HepG2 (cell line): ENCODE results near the gene PALM3. TPM values are rescaled to one million over a fixed set of nuclear protein-coding genes. Genes with fewer than 3 reads are reported as not detected.

ENCODE experiments used
- DZIP1 ChIP-seq: sonication (generic); formaldehyde crosslinking; IDR thresholded peaks from 2 replicates; pipeline ENCODE4 v1.5.0; 2020; ENCODE audit warnings: mild to moderate bottlenecking, missing genetic modification reagents
- E2F2 ChIP-seq: sonication (generic); formaldehyde crosslinking; IDR thresholded peaks from 2 replicates; pipeline ENCODE4 v1.4.0; 2020; ENCODE audit warnings: missing genetic modification reagents, borderline replicate concordance
- HMGXB4 ChIP-seq, 2 experiments: sonication (generic) in 1 of 2; formaldehyde crosslinking in 1 of 2; IDR thresholded peaks; 2 replicates each; pipeline versions ENCODE4 v1.4.0 to v1.6.1; 2018 to 2020; ENCODE audit warnings: missing genetic modification reagents in 2 of 2, borderline replicate concordance in 1 of 2, low read depth in 1 of 2, mild to moderate bottlenecking in 1 of 2, missing biosample characterization in 1 of 2
- KAT8 ChIP-seq: IDR thresholded peaks from 2 replicates; pipeline ENCODE4 v1.6.1; 2016; ENCODE audit warnings: missing genetic modification reagents, missing compliant biosample characterization
- NFYC ChIP-seq: IDR thresholded peaks from 2 replicates; pipeline ENCODE4 v1.6.1; 2016; ENCODE audit warnings: missing genetic modification reagents, missing compliant biosample characterization
- PITX1 ChIP-seq: sonication (generic); formaldehyde crosslinking; IDR thresholded peaks from 2 replicates; pipeline ENCODE4 v1.5.1; 2020; ENCODE audit warnings: mild to moderate bottlenecking, missing genetic modification reagents
- POGK ChIP-seq: sonication (generic); formaldehyde crosslinking; conservative IDR thresholded peaks from 2 replicates; pipeline ENCODE4 v1.8.0; 2022; ENCODE audit warnings: mild to moderate bottlenecking, moderate library complexity, missing genetic modification reagents
- POLR2G ChIP-seq: fragments of 200-400 bp; formaldehyde crosslinking; IDR thresholded peaks from 2 replicates; pipeline ENCODE4 v1.6.1; 2018; ENCODE audit warnings: mild to moderate bottlenecking, low read depth, low read length, moderate library complexity
- TRIM24 ChIP-seq: sonication (generic); formaldehyde crosslinking; IDR thresholded peaks from 2 replicates; pipeline ENCODE4 v1.8.0; 2022; ENCODE audit warnings: mild to moderate bottlenecking, missing genetic modification reagents
- XBP1 ChIP-seq: sonication (generic); formaldehyde crosslinking; IDR thresholded peaks from 2 replicates; pipeline ENCODE4 v1.5.0; 2020; ENCODE audit warnings: missing genetic modification reagents
- ZNF18 ChIP-seq: sonication (generic); formaldehyde crosslinking; IDR thresholded peaks from 2 replicates; pipeline ENCODE4 v1.8.0; 2022; ENCODE audit warnings: mild to moderate bottlenecking, missing genetic modification reagents; ENCODE audit not compliant: insufficient replicate concordance
- ZNF275 ChIP-seq: sonication (generic); formaldehyde crosslinking; IDR thresholded peaks from 2 replicates; pipeline ENCODE4 v1.8.0; 2022; ENCODE audit warnings: missing genetic modification reagents, mild to moderate bottlenecking, inconsistent platforms, borderline replicate concordance
- ZNF317 ChIP-seq: sonication (generic); formaldehyde crosslinking; IDR thresholded peaks from 2 replicates; pipeline ENCODE4 v1.5.0; 2020; ENCODE audit warnings: mild to moderate bottlenecking, missing genetic modification reagents
- ZNF350 ChIP-seq: sonication (generic); formaldehyde crosslinking; IDR thresholded peaks from 2 replicates; pipeline ENCODE4 v1.4.0; 2020; ENCODE audit warnings: mild to moderate bottlenecking, low read depth, missing genetic modification reagents, borderline replicate concordance
- ZNF430 ChIP-seq: sonication (generic); formaldehyde crosslinking; IDR thresholded peaks from 2 replicates; pipeline ENCODE4 v1.9.0; 2021; ENCODE audit warnings: mild to moderate bottlenecking, missing genetic modification reagents
- ZNF446 ChIP-seq: sonication (generic); formaldehyde crosslinking; IDR thresholded peaks from 2 replicates; pipeline ENCODE4 v1.5.0; 2020; ENCODE audit warnings: mild to moderate bottlenecking, missing genetic modification reagents
- ZNF546 ChIP-seq: sonication (generic); formaldehyde crosslinking; conservative IDR thresholded peaks from 2 replicates; pipeline ENCODE4 v1.8.1; 2023; ENCODE audit warnings: mild to moderate bottlenecking, missing genetic modification reagents
- polyA plus RNA-seq, 8 experiments: library from polyadenylated mRNA; depleted of rRNA in 3 of 8; stranded (reverse) in 7 of 8; unstranded in 1 of 8; fragments of >200 nt; fragmentation: Illumina TruSeq in 4 of 8; extraction: Trizol in 4 of 8; gene quantifications; 2 replicates each; pipeline versions ENCODE4 v1.2.1 to v1.2.3, GENCODE V29; 2011 to 2016; ENCODE audit warnings: low read depth in 4 of 8, missing spikeins in 1 of 8, mixed read lengths in 1 of 8; ENCODE audit not compliant: insufficient read depth in 1 of 8
- total RNA-seq, 5 experiments: library from RNA; depleted of rRNA; stranded (reverse); fragments of >200 nt; fragmentation: Illumina TruSeq; extraction: Trizol; gene quantifications; 2 replicates each; pipeline ENCODE4 v1.2.3, GENCODE V29; 2016; ENCODE audit warnings: low read depth in 1 of 5

The PALM3 gene
- total and polyA plus RNA-seq, 2 of the 13 experiments (the other 11 are each of a cell fraction or from before 2014, with no cell fraction given) = 0.79 to 2.4 TPM

GRCh38 chr19:14091081-14091812, 29.4 kb upstream of the PALM3 start (continued):
- TF ChIP-seq ZNF275 = no peak
- no peak for TF ChIP-seq NFYC (CRISPR knock-in tag)
- peak; percentile 34 for TF ChIP-seq ZNF18 (CRISPR knock-in tag)
- TF ChIP-seq ZNF350 = no peak
- TF ChIP-seq ZNF446 = no peak
- 0 out of 2 replicates have a peak, but pooled peaks have one; percentile 49 for TF ChIP-seq ZNF546 (CRISPR knock-in tag)
- no peak for TF ChIP-seq PITX1
- no peak for TF ChIP-seq E2F2
- TF ChIP-seq POGK (CRISPR knock-in tag) = no peak
- peak in 1 of 2 experiments; percentile 72; a peak in 2 of 4 replicates for TF ChIP-seq HMGXB4 (CRISPR knock-in tag; IDR thresholded peaks at IDR 0.05; ENCODE audit: borderline replicate concordance in 1 of 2, low read depth in 1 of 2)
- peak; percentile 73 for TF ChIP-seq POLR2G
- TF ChIP-seq TRIM24 (CRISPR knock-in tag) = no peak
- TF ChIP-seq ZNF317 (CRISPR knock-in tag) = no peak
- no peak for TF ChIP-seq DZIP1
- TF ChIP-seq KAT8 (CRISPR knock-in tag) = peak; percentile 45; the same call in 1 of the 2 replicates
- TF ChIP-seq XBP1 (CRISPR knock-in tag) = no peak
- TF ChIP-seq ZNF430 (CRISPR knock-in tag) = no peak
